HepG2 (cell line): ENCODE measurements around the gene GEMIN2. TPM values are rescaled to one million over a fixed set of nuclear protein-coding genes. Genes with fewer than 3 reads are reported as not detected.

Source experiments
- HNF4G ChIP-seq, 2 experiments: sonication (generic) in 1 of 2; formaldehyde crosslinking in 1 of 2; IDR thresholded peaks; 2 replicates each; pipeline versions ENCODE4 v1.4.0 to v1.6.1; 2011 to 2020; ENCODE audit warnings: borderline replicate concordance in 2 of 2, low read depth in 2 of 2, mild to moderate bottlenecking in 2 of 2, low read length in 1 of 2, missing genetic modification reagents in 1 of 2, moderate library complexity in 1 of 2
- HOXA7 ChIP-seq: sonication (generic); formaldehyde crosslinking; IDR thresholded peaks from 2 replicates; pipeline ENCODE4 v1.8.1; 2022; ENCODE audit warnings: mild to moderate bottlenecking, missing genetic modification reagents, moderate library complexity
- NCOR1 ChIP-seq: fragments of 200-600 bp; sonication (generic); IDR thresholded peaks from 2 replicates; pipeline ENCODE4 v1.7.0; 2017; ENCODE audit warnings: antibody characterized with exemption, low read length, borderline replicate concordance
- NFIC ChIP-seq: IDR thresholded peaks from 2 replicates; pipeline ENCODE4 v1.6.1; 2012; ENCODE audit warnings: mild to moderate bottlenecking, low read length, inconsistent platforms
- POLR2A ChIP-seq, 2 experiments: IDR thresholded peaks; 2 replicates each; pipeline ENCODE4 v1.6.1; 2011; ENCODE audit warnings: low read depth in 2 of 2, low read length in 2 of 2, mild to moderate bottlenecking in 1 of 2, moderate library complexity in 1 of 2; ENCODE audit not compliant: insufficient read depth in 1 of 2
- RNF2 ChIP-seq: fragments of 450-650 bp; conservative IDR thresholded peaks from 2 replicates; pipeline ENCODE4 v1.6.1; 2016; ENCODE audit warnings: low read depth
- SNRNP70 ChIP-seq: fragments of 200-400 bp; formaldehyde crosslinking; IDR thresholded peaks from 2 replicates; pipeline ENCODE4 v1.6.1; 2017; ENCODE audit warnings: mild to moderate bottlenecking, low read depth, low read length, moderate library complexity
- ZBTB42 ChIP-seq: sonication (generic); formaldehyde crosslinking; IDR thresholded peaks from 2 replicates; pipeline ENCODE4 v1.5.0; 2020; ENCODE audit warnings: mild to moderate bottlenecking, missing genetic modification reagents
- ZNF367 ChIP-seq: sonication (generic); formaldehyde crosslinking; IDR thresholded peaks from 2 replicates; pipeline ENCODE4 v1.4.0; 2020; ENCODE audit warnings: missing genetic modification reagents, borderline replicate concordance
- ZNF460 ChIP-seq: sonication (generic); formaldehyde crosslinking; IDR thresholded peaks from 2 replicates; pipeline ENCODE4 v1.5.1; 2020; ENCODE audit warnings: missing genetic modification reagents, mild to moderate bottlenecking, borderline replicate concordance
- ZNF83 ChIP-seq: sonication (generic); formaldehyde crosslinking; IDR thresholded peaks from 2 replicates; pipeline ENCODE4 v1.4.0; 2020; ENCODE audit warnings: missing genetic modification reagents, mild to moderate bottlenecking, borderline replicate concordance
- ZNF841 ChIP-seq: sonication (generic); formaldehyde crosslinking; IDR thresholded peaks from 2 replicates; pipeline ENCODE4 v1.8.1; 2023; ENCODE audit warnings: missing genetic modification reagents, borderline replicate concordance
- ZZZ3 ChIP-seq: sonication (generic); formaldehyde crosslinking; IDR thresholded peaks from 2 replicates; pipeline ENCODE4 v1.4.0; 2020; ENCODE audit warnings: missing genetic modification reagents, mild to moderate bottlenecking, borderline replicate concordance
- polyA plus RNA-seq, 8 experiments: library from polyadenylated mRNA; depleted of rRNA in 3 of 8; stranded (reverse) in 7 of 8; unstranded in 1 of 8; fragments of >200 nt; fragmentation: Illumina TruSeq in 4 of 8; extraction: Trizol in 4 of 8; gene quantifications; 2 replicates each; pipeline versions ENCODE4 v1.2.1 to v1.2.3, GENCODE V29; 2011 to 2016; ENCODE audit warnings: low read depth in 4 of 8, missing spikeins in 1 of 8, mixed read lengths in 1 of 8; ENCODE audit not compliant: insufficient read depth in 1 of 8
- total RNA-seq, 5 experiments: library from RNA; depleted of rRNA; stranded (reverse); fragments of >200 nt; fragmentation: Illumina TruSeq; extraction: Trizol; gene quantifications; 2 replicates each; pipeline ENCODE4 v1.2.3, GENCODE V29; 2016; ENCODE audit warnings: low read depth in 1 of 5
- TF ChIP-seq, protein P1 (sequence below): sonication (generic); formaldehyde crosslinking; IDR thresholded peaks from 2 replicates; pipeline ENCODE4 v1.5.1; 2020; ENCODE audit warnings: mild to moderate bottlenecking, missing genetic modification reagents, moderate library complexity
- TF ChIP-seq, protein P2 (sequence below): IDR thresholded peaks from 2 replicates; pipeline ENCODE4 v1.6.1; 2016; ENCODE audit warnings: missing compliant biosample characterization, missing genetic modification reagents, borderline replicate concordance
- TF ChIP-seq, protein P3 (sequence below): sonication (generic); formaldehyde crosslinking; IDR thresholded peaks from 2 replicates; pipeline ENCODE4 v1.5.1; 2020; ENCODE audit warnings: missing genetic modification reagents, mild to moderate bottlenecking, borderline replicate concordance
- TF ChIP-seq, protein P4 (sequence below): IDR thresholded peaks from 2 replicates; pipeline ENCODE4 v1.6.1; 2016; ENCODE audit warnings: missing compliant biosample characterization, missing genetic modification reagents, borderline replicate concordance
- TF ChIP-seq, protein P5 (sequence below): sonication (generic); formaldehyde crosslinking; IDR thresholded peaks from 2 replicates; pipeline ENCODE4 v1.4.0; 2020; ENCODE audit warnings: missing genetic modification reagents

GEMIN2 gene
- total and polyA plus RNA-seq, 2 of the 13 experiments (the other 11 are each of a cell fraction or from before 2014, with no cell fraction given): 54.8 to 110 TPM

DNA sequence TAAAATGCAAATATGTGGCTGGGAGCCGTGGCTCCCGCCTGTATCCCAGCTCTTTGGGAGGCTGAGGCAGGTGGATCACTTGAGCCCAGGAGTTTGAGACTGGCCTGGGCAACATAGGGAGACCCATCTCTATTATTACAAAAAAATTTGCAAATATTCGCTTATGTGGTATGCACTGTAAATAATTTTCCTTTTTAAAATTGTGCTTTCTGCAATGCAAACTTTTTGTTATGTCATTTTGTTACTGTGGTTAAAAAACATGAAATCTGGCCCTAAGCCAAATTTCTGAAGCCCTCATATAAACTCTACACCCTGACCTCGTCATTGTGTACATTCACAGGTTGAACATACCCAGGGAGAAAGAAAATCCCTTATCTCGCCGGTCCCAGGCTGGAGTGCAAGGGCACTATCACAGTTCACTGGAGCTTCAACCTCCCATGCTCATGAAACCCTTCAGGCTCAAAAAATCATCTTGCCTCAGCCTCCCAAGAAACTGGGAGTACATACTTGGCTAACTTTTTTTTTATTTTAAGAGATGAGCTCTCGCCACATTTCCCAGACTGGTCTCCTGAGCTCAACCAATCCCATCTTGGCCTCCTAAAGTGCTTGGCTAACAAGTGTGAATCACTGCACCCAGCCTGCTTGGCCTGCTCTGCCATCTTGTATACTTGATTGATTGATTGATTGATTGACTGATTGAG lies 31.3 kb downstream of the GEMIN2 start (continued):
- TF ChIP-seq, protein P1, sequence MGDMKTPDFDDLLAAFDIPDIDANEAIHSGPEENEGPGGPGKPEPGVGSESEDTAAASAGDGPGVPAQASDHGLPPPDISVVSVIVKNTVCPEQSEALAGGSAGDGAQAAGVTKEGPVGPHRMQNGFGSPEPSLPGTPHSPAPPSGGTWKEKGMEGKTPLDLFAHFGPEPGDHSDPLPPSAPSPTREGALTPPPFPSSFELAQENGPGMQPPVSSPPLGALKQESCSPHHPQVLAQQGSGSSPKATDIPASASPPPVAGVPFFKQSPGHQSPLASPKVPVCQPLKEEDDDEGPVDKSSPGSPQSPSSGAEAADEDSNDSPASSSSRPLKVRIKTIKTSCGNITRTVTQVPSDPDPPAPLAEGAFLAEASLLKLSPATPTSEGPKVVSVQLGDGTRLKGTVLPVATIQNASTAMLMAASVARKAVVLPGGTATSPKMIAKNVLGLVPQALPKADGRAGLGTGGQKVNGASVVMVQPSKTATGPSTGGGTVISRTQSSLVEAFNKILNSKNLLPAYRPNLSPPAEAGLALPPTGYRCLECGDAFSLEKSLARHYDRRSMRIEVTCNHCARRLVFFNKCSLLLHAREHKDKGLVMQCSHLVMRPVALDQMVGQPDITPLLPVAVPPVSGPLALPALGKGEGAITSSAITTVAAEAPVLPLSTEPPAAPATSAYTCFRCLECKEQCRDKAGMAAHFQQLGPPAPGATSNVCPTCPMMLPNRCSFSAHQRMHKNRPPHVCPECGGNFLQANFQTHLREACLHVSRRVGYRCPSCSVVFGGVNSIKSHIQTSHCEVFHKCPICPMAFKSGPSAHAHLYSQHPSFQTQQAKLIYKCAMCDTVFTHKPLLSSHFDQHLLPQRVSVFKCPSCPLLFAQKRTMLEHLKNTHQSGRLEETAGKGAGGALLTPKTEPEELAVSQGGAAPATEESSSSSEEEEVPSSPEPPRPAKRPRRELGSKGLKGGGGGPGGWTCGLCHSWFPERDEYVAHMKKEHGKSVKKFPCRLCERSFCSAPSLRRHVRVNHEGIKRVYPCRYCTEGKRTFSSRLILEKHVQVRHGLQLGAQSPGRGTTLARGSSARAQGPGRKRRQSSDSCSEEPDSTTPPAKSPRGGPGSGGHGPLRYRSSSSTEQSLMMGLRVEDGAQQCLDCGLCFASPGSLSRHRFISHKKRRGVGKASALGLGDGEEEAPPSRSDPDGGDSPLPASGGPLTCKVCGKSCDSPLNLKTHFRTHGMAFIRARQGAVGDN (CRISPR knock-in tag): no peak
- TF ChIP-seq ZNF460 (CRISPR knock-in tag) (no peak), ZBTB42 (CRISPR knock-in tag) (no peak), NFIC (peak; percentile 98), ZNF841 (no peak), NCOR1 (peak; percentile 83; the same call in 1 of the 2 replicates), ZNF367 (no peak), HOXA7 (CRISPR knock-in tag) (no peak), HNF4G (IDR thresholded peaks at IDR 0.05; ENCODE audit: borderline replicate concordance, low read depth, low read length) (peak; percentile 47; the same call in 1 of the 2 replicates), HNF4G (CRISPR knock-in tag; IDR thresholded peaks at IDR 0.05; ENCODE audit: borderline replicate concordance, low read depth) (no peak), RNF2 (no peak), ZZZ3 (no peak), SNRNP70 (no peak), ZNF83 (no peak), POLR2A (IDR thresholded peaks at IDR 0.05; ENCODE audit: insufficient read depth in 1 of 2, low read depth in 2 of 2, low read length in 2 of 2) (0 out of 4 replicates have a peak, but pooled peaks of 1 of the 2 experiments have one; percentile 3)
- TF ChIP-seq, protein P2, sequence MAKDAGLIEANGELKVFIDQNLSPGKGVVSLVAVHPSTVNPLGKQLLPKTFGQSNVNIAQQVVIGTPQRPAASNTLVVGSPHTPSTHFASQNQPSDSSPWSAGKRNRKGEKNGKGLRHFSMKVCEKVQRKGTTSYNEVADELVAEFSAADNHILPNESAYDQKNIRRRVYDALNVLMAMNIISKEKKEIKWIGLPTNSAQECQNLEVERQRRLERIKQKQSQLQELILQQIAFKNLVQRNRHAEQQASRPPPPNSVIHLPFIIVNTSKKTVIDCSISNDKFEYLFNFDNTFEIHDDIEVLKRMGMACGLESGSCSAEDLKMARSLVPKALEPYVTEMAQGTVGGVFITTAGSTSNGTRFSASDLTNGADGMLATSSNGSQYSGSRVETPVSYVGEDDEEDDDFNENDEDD (CRISPR knock-in tag): no peak
- TF ChIP-seq, protein P3, sequence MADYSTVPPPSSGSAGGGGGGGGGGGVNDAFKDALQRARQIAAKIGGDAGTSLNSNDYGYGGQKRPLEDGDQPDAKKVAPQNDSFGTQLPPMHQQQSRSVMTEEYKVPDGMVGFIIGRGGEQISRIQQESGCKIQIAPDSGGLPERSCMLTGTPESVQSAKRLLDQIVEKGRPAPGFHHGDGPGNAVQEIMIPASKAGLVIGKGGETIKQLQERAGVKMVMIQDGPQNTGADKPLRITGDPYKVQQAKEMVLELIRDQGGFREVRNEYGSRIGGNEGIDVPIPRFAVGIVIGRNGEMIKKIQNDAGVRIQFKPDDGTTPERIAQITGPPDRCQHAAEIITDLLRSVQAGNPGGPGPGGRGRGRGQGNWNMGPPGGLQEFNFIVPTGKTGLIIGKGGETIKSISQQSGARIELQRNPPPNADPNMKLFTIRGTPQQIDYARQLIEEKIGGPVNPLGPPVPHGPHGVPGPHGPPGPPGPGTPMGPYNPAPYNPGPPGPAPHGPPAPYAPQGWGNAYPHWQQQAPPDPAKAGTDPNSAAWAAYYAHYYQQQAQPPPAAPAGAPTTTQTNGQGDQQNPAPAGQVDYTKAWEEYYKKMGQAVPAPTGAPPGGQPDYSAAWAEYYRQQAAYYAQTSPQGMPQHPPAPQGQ: no peak
- TF ChIP-seq, protein P4, sequence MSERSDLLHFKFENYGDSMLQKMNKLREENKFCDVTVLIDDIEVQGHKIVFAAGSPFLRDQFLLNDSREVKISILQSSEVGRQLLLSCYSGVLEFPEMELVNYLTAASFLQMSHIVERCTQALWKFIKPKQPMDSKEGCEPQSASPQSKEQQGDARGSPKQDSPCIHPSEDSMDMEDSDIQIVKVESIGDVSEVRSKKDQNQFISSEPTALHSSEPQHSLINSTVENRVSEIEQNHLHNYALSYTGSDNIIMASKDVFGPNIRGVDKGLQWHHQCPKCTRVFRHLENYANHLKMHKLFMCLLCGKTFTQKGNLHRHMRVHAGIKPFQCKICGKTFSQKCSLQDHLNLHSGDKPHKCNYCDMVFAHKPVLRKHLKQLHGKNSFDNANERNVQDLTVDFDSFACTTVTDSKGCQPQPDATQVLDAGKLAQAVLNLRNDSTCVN: peak; percentile 47; the same call in 1 of the 2 replicates
- TF ChIP-seq, protein P5, sequence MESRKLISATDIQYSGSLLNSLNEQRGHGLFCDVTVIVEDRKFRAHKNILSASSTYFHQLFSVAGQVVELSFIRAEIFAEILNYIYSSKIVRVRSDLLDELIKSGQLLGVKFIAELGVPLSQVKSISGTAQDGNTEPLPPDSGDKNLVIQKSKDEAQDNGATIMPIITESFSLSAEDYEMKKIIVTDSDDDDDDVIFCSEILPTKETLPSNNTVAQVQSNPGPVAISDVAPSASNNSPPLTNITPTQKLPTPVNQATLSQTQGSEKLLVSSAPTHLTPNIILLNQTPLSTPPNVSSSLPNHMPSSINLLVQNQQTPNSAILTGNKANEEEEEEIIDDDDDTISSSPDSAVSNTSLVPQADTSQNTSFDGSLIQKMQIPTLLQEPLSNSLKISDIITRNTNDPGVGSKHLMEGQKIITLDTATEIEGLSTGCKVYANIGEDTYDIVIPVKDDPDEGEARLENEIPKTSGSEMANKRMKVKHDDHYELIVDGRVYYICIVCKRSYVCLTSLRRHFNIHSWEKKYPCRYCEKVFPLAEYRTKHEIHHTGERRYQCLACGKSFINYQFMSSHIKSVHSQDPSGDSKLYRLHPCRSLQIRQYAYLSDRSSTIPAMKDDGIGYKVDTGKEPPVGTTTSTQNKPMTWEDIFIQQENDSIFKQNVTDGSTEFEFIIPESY: no peak
